Measurements from ENCODE around the gene BPIFB3. TPM values are rescaled to one million over a fixed set of nuclear protein-coding genes. Genes with fewer than 3 reads are reported as not detected.
"Not testable (repeated sequence)": the region's sequence is repeated elsewhere in the genome, so short reads cannot be mapped to it uniquely, and the experiment has no call there.

BPIFB3 gene
- total RNA-seq, 1 experiment from 2014 or later = not detected

DNA sequence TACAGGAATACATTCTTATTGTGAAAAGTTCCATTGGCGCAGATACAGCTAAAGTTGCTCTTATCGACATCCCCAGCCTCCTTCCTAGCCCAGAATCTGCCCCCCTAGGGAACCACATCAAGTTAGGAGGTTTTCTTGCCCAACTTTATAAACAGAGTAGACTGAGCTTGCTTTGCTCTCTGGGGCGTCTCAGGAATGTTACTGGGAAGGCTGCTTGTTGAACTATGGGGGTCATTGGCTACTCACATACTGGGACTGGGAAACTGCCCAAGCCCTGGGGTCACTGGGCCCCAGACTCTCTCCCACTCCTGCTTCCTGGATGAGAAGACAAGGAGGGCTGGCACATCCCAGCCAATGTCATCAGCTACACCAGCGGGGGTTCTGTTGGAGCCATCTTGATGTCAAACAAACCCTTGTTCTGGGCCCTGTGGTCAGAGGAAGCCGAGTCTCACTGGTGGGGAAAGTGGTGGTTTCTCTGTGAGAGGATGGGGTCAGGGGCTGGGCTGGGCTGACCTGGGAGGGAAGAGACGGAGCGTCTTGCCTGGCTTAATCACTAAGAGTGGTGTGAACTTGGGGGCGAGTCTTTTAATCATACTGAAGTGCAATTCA is 51.7 kb downstream of the BPIFB3 start:
- in situ Hi-C loops (cut with HindIII; ENCODE audit: low sequenced_read_pairs) = no loop called here
- DNase-seq (ENCODE audit: low spot score) = no peak

DNA sequence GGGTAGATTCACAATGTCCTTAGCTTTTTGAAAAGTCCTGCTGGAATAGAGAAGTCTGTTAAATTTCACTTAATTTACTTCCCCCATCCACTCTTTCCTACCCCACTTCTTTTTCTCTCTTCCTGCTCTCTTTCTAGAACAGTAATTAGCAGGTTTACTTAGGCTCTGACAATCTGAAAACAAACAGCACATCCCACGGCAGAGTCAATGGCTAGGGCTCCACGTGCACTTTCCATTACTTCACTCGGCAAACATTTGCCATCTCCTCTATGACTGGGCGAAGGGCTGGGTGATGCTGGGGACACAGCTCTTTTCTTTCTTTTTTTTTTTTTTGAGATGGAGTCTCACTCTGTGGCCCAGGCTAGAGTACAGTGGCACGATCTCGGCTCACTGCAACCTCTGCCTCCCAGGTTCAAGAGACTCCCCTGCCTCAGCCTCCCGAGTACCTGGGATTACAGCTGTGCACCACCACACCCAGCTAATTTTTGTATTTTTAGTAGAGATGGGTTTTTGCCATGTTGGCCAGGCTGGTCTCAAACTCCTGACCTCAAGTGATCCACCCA is 52.4 kb downstream of the BPIFB3 start:
- DNase-seq (ENCODE audit: low spot score); in situ Hi-C loops (cut with HindIII; ENCODE audit: low sequenced_read_pairs): not testable (repeated sequence)

DNA sequence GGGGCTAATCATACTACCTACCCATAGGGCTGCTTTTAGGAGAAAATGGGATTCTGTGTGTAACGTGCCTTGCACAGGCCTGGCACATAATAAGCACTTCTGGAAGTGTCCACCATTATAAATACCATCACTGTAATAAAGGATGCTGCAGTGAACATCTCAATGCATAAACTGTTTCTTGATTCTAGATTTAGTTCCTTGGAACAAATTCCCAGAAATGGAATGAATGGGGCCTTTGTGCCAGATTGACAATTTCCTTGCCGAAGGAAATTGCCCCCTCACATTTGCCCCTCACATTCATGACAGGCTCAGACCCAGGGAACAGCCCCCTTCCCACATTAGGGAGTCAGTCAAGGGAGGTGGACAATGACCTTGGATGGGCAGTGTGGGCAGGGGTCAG is 55.0 kb downstream of the BPIFB3 start:
- DNase-seq (ENCODE audit: low spot score) = no peak
- in situ Hi-C loops (cut with HindIII; ENCODE audit: low sequenced_read_pairs) = no loop called here

DNA sequence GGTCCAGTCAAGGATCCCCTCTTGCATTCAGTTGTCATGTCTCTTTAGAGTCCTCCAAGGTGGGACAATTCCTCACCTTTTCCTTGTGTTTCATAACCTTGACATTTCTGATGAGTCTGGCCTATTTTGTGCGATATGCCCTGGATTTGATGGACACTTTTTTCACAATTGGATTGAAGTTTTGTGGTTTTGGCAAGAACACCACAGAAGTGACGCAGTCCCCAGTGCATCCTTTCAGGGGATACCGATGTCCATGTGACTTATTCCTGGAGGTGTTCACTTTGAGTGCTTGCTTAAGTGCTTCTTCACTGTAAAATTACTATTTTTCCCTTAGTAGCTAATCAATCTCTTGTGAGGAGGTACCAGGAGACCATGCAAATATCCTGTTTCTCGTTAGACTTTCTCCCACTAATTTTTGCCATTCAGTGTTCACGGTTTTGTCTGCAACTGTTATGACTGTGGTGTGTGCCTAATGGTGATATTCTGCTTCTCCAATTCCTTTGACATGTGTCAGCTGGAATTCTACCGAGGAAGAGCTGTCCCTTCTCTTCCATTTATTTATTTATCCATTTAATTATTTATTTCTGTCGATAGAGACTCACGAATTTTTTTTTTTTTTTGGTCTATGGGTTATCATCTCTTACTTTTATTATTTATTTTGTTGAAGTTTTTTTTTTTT is 56.6 kb downstream of the BPIFB3 start:
- in situ Hi-C loops (cut with HindIII; ENCODE audit: low sequenced_read_pairs) = no loop called here
- DNase-seq (ENCODE audit: low spot score) = no peak

DNA sequence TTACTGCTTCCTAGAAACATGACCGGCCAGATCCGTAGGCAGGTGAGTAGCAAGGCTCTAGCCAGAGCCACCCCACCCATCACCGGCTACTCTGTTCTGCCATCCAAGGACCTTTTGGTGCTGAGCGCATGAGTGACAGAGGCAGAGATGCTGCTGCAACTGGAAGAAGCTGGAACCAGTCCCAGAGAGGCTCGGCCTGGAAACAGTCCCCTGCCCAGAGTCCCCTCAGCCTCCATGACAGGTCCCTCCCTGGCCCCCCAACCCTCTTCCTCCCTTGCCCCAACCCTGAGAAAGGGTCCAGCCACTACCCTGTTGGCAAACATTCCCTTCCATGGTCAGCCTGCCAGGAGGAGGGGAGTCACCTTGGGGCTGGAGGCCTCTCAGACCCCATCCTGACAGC is 57.6 kb downstream of the BPIFB3 start:
- in situ Hi-C loops (cut with HindIII; ENCODE audit: low sequenced_read_pairs) = no loop called here
- DNase-seq (ENCODE audit: low spot score) = no peak

DNA sequence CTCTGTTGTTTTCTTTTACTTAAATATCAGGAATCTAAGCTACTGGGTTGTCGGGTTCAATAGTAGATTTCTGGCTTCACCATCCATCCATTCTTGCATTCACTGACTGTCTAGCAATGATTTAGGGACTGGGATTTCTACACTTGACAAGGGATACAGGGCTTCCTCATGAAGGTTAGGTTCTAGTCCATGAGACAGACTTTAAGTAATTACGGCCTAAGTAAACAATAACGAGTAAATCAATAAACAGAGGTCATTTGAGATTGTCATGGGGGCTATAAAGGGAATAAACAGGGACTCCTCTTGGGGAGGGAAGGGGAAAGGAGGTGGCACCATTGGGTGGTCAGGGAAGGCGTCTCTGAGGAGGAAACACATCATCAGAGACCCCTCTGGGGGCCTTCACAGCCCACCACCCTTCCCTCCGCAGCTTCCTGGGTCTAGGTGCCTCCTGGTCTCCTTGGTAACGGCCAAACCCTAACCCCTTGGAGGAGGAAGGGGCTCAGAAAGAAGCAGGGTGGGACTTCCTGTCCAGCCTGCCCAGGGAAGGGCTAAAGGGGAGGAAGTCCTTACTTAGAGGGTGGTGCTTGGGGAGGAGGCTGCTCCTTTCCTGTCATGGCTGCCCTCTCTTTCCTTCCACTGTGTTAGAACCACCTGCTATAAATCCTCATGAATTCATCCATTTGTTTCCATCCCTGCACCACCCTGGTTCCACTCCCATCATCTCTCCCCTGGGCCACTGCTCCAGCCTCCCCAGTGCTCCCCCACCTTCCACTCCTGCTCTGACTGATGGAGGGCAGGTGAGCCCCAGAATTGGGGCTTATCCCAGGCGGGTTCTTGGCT is 59.1 kb downstream of the BPIFB3 start:
- DNase-seq (ENCODE audit: low spot score) = no peak
- in situ Hi-C loops (cut with HindIII; ENCODE audit: low sequenced_read_pairs) = no loop called here

DNA sequence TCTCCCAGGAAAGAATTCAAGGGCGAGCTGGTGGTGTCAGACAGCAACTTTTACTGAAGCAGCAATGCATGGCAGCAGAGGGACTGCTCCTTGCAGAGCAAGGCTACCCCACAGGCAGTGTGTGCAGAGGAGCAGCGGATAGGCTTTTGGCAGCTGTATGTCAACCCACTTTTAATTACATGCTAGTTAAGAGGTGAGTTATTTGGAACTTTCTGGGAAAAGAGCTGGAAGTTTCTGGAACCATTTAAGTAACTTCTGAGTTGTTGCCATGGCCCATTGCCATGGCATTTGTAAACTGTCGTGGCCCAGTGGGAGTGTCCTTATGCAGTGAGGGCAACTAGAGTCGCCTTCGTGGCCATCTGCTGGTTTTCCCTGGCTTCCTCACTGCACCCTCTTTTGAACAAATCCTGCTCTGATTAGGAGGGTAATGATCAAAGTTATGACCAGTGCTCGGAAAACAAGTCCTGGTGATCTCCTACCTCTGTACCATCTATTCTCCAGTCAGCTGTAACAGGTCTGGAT is 59.7 kb downstream of the BPIFB3 start:
- DNase-seq (ENCODE audit: low spot score) = no peak
- in situ Hi-C loops (cut with HindIII; ENCODE audit: low sequenced_read_pairs) = no loop called here

DNA sequence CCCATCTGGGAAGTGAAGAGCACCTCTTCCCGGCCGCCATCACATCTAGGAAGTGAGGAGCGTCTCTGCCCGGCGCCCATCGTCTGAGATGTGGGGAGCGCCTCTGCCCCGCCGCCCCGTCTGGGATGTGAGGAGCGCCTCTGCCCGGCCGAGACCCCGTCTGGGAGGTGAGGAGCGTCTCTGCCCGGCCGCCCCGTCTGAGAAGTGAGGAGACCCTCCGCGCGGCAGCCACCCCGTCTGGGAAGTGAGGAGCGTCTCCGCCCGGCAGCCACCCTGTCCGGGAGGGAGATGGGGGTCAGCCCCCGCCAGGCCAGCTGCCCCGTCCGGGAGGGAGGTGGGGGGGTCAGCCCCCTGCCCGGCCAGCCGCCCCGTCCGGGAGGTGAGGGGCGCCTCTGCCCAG is 61.8 kb downstream of the BPIFB3 start:
- DNase-seq (ENCODE audit: low spot score); in situ Hi-C loops (cut with HindIII; ENCODE audit: low sequenced_read_pairs): not testable (repeated sequence)

DNA sequence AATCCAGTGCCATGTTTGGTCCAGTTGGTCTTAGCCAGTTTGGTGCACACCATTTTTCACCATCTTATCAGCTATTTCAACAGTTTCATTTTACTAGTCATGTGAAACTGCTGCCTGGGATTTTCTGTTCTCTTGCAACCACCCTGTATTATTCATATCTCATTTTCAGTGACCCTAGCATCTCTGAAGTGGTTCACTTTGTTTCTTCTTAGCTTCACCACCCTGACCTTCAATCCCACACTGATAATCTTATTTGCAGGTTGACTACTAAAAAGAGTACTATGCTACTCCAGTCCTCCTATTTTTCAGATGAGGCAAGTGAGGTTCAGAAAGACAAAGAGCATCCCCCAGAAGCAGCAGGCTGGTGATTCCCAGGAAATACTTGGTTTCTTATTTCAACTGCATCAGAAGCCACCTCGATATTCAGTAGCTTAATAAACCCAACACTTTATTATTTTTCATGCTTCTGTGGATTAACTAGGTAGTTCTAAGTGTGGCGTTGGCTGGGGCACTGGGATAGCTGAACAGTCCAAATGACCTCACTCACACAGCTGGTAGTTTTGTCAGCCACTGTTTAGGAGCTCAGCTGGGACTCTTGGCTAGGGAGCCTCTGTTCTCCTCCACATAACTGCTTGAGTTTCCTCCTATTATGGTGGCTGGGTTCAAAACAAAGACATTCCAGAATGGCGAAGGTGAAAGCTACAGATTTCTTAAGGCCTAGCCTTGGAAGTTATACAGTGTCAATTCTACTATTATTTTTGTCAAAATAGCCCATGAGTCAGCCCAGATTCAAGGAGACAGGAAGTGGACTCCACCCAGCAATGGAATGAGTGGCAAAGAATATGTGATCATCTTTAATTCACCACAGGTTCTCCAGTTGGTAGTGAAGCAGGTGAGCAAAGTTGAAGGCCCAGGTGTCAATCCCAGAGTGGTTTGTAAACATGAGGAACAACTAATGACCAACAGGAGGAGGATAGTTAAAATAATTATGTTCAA is 66.3 kb downstream of the BPIFB3 start:
- in situ Hi-C loops (cut with HindIII; ENCODE audit: low sequenced_read_pairs) = no loop called here
- no peak for DNase-seq (ENCODE audit: low spot score)

DNA sequence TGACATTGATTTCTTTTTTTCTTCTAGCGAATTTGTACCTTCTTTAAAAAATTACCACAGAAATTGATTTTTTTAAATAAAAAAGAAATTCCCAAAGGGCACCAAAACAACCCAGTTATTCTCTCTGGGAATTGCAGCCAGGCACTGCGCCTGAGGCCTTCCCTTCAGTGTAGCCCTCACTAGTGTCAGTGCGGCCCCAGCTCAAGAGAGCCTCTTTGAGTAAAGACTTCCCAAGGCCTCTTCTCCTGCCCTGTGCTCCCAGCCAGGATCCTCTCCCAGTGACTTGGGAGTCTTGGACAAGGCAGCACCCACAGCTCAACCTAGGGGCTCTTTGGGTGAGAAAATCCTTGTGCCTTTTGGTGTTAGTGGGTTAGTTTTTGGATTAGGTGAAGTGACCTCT is 67.2 kb downstream of the BPIFB3 start:
- no peak for DNase-seq (ENCODE audit: low spot score)
- in situ Hi-C loops (cut with HindIII; ENCODE audit: low sequenced_read_pairs) = no loop called here

DNA sequence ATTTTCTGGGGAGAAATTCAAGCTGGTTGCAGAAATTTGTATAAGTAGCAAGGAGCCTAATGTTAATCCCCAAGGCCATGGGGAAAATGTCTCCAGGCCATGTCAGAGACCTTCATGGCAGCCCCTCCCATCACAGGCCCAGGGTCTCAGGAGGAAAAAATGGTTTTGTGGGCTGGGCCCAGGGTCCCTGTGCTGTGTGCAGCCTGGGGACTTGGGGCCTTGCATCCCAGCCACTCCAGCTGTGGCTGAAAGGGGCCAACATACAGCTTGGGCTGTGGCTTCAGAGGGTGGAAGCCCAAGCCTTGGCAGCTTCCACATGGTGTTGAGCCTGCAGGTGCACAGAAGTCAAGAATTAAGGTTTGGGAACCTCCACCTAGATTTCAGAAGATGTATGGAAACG is 68.6 kb downstream of the BPIFB3 start:
- DNase-seq (ENCODE audit: low spot score); in situ Hi-C loops (cut with HindIII; ENCODE audit: low sequenced_read_pairs): not testable (repeated sequence)

Other genes with a start within 250 kb of the BPIFB3 start
- 99.3 and 149 TPM in 2 replicates for gene MAPRE1, start 233.9 kb upstream of the BPIFB3 start, total RNA-seq (2014; rRNA removed; shearing (Covaris generic))
- gene EFCAB8, start 195.0 kb upstream of the BPIFB3 start, total RNA-seq (2014; rRNA removed; shearing (Covaris generic)) = 0.03 TPM in 1 of 2 replicates, not detected in the other
- not detected in 2 replicates for gene SUN5, start 49.5 kb upstream of the BPIFB3 start, total RNA-seq (2014; rRNA removed; shearing (Covaris generic))
- gene BPIFB2, start 46.2 kb upstream of the BPIFB3 start, total RNA-seq (2014; rRNA removed; shearing (Covaris generic)) = not detected in 2 replicates
- gene BPIFB6, start 22.3 kb upstream of the BPIFB3 start, total RNA-seq (2014; rRNA removed; shearing (Covaris generic)) = not detected in 2 replicates
- not detected in 2 replicates for gene BPIFB4, start 25.7 kb downstream of the BPIFB3 start, total RNA-seq (2014; rRNA removed; shearing (Covaris generic))
- gene BPIFA2, start 114.3 kb downstream of the BPIFB3 start, total RNA-seq (2014; rRNA removed; shearing (Covaris generic)) = not detected in 2 replicates
- not detected in 2 replicates for gene BPIFA3, start 163.4 kb downstream of the BPIFB3 start, total RNA-seq (2014; rRNA removed; shearing (Covaris generic))
- gene BPIFA1, start 182.1 kb downstream of the BPIFB3 start, total RNA-seq (2014; rRNA removed; shearing (Covaris generic)) = not detected in 2 replicates
- not detected in 2 replicates for gene BPIFB1, start 229.3 kb downstream of the BPIFB3 start, total RNA-seq (2014; rRNA removed; shearing (Covaris generic))

Data from G401 (cell line).